HUDEP-2 (cell line): Measurements from ENCODE around the gene RANBP3.
A peak's percentile ranks its signal among the peaks of the same experiment; 100 is the strongest.
"Not testable (repeated sequence)": the region's sequence is repeated elsewhere in the genome, so short reads cannot be mapped to it uniquely, and the experiment has no call there.

Experiments
- DNase-seq, 76 experiments: peaks; one replicate each; lab custom pipeline; 2025; ENCODE audit not compliant: unreplicated experiment in 76 of 76; lab: John Stamatoyannopoulos, UW

RANBP3 gene, protein sequence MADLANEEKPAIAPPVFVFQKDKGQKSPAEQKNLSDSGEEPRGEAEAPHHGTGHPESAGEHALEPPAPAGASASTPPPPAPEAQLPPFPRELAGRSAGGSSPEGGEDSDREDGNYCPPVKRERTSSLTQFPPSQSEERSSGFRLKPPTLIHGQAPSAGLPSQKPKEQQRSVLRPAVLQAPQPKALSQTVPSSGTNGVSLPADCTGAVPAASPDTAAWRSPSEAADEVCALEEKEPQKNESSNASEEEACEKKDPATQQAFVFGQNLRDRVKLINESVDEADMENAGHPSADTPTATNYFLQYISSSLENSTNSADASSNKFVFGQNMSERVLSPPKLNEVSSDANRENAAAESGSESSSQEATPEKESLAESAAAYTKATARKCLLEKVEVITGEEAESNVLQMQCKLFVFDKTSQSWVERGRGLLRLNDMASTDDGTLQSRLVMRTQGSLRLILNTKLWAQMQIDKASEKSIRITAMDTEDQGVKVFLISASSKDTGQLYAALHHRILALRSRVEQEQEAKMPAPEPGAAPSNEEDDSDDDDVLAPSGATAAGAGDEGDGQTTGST

GRCh38 chr19:5977785-5978605 is at the start of gene RANBP3:
Gene RANBP3 (minus strand): TSS chr19:5978140. CDS start chr19:5978082, 58 bp downstream.
- peak in 75 of 76 experiments; percentile 90 to 100 (median 99) for DNase-seq

DNA sequence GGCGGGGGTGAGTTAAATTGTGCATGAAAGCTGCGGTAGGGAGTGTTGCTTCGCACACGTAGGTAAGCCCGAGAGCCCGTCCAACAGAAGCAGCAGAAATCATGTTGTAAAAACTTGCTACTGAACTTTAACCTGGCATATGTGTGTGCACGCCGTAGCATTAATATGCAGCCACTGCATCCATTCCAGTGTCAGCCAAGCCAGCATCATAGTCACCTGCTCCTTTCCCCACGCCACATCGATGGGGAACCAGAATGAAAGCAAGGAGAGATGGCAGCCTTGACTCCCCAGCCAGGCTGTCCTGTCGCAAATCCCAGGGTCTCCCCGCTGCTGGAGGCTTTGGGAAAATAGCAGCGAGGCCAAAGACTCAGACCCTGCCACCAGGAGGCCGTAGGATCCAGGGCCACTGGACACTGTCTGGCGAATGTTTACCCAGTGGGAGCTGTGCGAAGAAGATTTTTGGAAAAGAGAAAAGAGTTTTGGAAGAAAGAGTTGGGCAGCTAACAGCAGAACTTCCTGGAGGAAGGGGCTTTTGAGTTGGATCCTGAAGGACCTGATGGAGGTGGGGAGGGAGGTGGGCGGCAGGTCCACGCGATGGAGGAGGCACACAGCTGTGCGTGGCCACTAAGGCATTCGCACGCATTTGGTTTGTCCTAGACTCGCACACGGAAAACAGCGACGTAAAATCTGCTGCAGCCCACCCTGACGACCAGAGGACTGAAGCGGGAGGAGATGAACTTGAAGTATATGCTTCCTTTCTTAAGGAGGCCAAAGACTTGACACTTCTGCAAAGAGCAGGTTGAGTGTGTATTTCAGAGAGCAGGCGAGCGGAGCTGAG is 48.7 kb upstream of the RANBP3 start:
- no peak for DNase-seq

DNA sequence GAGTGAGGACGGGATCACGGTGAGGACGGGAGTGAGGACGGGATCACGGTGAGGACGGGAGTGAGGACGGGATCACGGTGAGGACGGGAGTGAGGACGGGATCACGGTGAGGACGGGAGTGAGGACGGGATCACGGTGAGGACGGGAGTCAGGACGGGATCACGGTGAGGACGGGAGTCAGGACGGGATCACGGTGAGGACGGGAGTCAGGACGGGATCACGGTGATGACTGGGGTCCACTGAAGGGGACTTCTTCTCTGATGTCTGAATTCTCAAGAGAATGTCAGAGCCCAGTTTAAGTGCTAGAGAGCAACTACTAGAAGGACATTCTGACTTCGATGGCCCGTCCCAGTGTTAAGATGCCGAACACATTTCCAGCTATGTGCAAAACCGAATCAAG is 46.8 kb upstream of the RANBP3 start:
- not testable (repeated sequence) for DNase-seq

DNA sequence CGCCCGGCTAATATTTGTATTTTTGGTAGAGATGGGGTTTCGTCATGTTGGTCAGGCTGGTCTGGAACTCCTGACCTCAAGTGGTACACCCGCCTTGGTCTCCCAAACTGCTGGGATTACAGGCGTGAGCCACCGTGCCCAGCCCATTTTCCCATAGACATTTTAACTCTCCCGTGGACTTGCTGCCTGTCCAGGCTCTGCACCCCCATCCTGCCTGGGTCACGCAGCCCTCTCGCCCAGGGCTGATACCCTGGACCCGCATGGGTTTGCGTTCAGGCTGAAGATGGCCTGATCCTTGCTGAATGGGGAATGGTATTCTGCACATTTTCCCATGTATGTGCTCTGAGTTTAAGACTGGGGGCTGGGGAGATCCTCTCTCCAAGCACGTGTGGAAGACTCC is 46.0 kb upstream of the RANBP3 start:
- no peak for DNase-seq

- no peak for DNase-seq
These were observed 45.2 kb upstream of the RANBP3 start for GRCh38 chr19:6023085-6023682.

DNA sequence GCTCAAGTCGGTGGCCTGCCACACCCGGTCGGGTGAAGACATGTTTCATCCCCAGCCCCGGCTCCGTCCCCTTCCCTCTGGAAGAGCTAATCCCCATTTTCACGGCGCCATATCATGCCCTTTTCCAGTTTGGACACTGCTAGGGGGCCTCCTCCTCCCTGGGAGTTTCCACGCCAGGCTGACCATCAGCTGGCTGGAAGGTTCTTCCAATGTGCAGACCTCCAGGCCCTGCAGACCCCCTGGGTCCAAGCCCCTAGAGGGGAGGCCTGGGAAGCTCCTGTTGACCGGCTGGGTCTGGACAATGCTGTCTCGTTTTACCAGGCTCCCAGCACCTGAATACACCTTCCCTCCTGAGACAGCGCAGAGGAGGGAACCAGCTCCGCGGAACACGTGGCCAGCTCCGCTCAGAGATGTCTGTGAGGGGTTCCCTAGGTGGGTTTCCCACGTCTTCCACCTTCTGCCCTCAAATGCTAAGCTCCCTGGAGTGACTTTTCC is 44.7 kb upstream of the RANBP3 start:
- DNase-seq: no peak

DNA sequence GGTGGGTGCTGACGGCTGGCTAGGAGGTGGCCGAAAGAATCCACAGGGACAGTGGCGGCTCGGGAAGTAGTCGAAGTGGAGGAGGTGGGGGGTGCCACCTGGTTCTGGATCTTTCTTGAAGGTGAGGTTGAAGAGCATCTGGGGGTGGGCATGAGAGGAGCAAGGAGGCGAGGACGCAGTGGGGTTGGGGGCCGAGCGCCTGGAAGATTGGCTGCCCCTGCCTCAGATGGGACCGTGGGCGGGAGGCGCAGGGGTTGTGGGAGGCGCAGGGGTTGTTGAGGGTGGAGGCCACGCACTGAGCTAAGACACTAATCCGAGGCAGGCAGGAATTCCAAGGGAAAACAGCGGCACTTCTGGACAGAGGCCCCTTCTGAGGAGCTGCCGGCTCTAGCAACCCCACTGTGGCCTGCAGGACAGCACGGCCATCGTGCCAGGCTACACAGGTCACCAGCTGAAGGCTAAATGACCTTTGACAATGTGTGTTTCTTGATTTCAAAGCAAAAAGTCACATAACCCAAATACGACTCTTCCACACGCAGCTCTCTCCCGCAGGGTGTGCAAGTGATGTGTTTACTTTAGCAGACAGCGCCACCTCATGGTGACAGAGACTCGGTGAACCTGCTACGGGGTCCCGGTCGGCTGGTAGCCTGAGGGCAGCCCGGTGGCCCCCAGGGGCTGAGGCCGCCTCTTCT is 44.1 kb upstream of the RANBP3 start:
- peak in 74 of 76 experiments; percentile 20 to 90 (median 71) for DNase-seq

DNA sequence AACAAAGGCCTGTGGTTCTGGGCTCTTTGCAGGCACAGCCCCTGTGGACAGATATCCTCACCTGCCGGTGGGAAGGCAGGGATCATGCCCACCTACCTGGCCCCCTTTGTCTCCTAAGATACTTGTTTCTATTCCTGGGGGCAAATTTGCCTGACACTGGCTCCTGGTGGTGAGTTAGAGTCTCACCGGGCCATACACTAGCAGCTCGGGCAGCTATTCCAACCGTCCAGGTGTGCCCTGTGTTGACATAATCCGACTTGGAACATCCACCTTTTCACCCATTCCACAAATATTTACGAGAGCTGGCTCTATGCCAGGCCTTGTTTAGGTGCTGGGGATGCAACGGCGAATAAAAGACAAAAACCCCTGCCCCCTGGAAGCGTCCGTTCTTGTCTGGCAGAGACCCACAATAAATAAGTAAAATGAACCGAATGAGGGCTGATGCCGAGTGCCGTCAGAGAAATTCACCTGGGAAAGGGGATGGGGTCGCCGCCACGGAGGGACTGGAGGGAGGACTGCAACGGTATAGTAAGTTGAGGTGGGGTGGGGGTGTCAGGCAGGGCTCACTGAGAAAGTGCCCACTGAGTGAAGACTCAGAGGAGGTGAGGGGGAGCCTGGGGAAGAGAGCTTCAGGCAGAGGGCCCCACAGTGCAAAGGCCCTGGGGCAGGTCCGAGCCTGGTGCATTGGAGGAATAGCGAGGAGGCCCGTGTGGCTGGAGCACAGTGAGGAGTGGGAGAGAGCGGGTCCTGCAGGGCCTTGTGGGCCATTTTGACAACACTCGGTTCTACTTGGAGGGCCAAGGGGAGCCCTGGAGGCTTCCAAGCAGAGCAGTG is 43.2 kb upstream of the RANBP3 start:
- no peak for DNase-seq

DNA sequence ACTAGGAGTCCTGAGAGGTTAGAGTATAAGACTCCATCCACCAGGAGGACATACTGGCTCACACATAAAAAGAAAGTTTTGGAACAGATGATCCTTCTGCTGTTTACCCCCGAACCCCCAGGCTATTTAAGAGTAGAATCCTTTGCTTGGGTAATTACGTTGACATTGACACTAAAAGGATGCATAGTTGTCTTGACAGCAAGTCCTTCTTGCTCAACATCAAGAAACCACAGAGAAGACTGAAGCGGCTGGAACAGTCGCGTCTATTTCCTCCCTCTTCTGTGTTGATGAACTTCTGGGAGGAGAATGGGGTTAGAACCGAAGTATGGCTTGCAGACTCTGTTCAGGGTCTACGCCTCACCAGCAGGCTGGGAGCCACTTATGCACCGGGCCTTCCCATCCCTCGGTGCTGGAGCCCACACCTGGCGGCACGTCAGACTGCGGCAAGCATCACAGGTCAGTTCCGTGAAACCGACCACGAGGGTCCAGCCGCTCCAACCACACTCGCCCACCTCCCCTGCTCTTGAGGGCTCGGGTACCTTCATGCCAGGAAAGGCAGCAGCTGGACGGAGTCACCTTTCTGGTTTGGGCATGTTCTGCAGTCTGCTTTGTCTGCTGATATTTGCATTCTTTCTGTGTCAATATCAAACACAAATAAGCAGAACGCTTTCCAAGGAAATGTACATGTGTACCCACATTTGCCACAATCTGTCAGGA is 42.4 kb upstream of the RANBP3 start:
- DNase-seq: no peak

DNA sequence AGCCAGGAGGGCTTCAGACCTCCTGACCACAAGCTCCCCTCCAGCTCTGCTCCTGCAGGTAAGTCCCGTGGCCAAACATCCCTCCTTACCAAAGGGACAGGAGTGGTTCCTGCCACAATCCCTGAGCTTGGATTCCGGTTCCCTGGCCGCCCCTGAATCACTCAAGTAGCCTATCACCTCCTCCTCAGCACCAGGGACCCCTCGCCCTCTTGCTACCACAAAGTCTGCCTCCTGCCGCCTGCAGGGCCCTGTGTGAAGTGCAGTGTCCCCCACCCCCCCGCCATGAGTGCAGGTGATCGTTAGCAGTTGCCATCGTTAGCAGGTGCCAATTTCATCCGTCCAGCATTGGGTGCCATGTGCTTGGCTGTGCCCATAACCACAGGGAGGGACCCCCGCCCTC is 40.8 kb upstream of the RANBP3 start:
- no peak for DNase-seq

DNA sequence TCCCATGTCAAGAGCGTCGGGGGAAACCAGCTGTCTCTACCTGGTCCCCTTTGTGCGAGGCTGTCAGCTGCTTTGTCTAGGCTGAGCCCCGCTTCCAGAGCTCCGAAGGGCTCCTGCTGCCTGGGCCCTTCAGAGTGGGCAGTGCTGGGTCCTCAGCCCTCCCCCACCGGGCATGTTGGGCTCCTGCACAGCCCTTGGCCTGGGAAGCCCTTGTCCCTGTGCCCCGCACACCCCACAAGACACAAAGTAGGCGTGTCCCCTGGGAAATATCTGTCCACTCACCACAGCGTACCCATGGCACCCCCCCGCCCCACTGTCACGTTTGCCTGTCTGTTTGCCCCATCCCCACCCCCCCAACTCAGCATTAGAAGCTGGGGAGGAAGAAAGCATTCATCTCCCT is 39.6 kb upstream of the RANBP3 start:
- no peak for DNase-seq

- no peak for DNase-seq
These were observed 38.1 kb upstream of the RANBP3 start for GRCh38 chr19:6015841-6016545.

- no peak for DNase-seq
These were observed 36.7 kb upstream of the RANBP3 start for GRCh38 chr19:6014551-6015135.

GRCh38 chr19:6012426-6013170 is 34.7 kb upstream of the RANBP3 start:
- DNase-seq: no peak

DNA sequence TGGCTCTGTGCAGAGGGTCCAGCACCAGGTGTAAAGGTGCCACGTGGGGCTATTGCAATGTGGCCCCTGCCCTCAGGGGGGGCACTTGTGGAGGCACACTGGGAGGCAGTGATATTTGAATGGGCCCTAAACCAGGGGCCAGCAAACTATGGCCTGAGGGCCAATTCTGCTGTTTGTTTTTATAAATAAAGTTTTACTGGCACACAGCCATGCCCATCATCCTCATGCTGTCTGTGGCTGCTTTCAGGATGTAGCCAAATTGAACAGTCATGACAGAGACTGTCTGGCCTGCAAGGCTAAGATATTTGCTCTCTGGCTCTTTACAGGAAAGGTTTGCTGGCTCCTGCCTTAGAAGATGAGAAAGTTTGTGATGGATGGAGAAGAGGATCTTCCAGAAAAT is 33.9 kb upstream of the RANBP3 start:
- DNase-seq: no peak

DNA sequence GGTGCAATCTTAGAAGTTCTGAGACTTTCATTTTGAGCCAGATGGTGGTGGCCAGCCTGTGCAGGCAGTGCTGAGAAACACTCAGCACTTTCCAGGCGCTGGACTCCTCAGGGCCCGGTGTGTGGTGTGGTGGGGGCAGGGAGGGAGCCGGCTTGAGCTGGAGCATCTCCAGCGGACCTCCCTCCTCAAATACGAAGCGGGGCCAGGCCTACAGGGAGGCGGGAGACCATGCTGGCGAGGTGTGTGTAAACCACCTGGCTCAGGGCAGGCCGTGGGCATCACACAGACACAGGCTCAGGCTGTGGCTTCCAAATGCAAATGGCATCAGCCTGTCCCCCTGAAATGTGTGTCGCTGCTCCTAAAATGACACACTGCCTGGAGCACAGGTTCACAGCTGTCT is 33.3 kb upstream of the RANBP3 start:
- no peak for DNase-seq
